SKM-1 (cell line): ENCODE results near the gene GRIK4.

ENCODE experiments used
- DNase-seq: peaks from one replicate; lab custom pipeline; 2025; ENCODE audit not compliant: unreplicated experiment; lab: John Stamatoyannopoulos, UW

GRIK4 gene

GRCh38 chr11:120510406-120511115 lies 987 bp upstream of the GRIK4 start:
- no peak for DNase-seq

- DNase-seq = no peak
These were observed 531 bp downstream of the GRIK4 start for GRCh38 chr11:120511820-120512738.

DNA sequence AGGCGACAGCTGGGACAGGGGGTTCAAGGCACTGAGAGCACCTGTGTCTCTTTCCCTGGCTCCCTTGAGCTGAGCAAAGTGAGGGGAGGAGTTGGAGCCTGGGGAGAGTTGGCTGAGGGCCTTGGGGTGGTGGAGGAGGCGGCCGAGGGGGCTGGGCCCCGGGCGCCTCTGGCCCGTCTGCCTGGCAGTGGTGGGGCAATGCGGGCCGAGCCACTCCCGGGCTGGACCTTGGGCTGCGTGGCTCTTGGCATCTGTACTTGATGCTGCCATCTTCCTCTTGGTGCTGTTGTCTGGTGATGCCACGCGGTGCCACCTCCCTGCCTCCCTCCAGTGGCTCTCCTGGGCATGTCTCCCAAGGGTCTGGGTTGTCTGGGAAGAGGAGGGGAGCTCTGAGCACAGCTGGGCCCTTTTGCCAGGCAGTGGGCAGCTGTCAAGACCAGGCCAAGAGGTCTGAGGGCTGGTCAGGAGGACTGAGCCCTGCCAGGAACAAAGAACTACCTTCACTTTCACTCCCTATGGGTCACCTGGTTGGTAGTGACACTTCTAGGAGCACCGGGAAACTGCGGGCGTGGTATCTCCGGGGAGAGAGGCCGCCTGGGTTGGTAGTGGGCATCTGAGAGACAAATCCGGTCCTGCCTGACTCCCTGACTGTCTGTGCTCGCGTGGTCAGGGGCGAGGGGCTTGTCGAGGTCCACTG lies 1.3 kb downstream of the GRIK4 start:
- no peak for DNase-seq

DNA sequence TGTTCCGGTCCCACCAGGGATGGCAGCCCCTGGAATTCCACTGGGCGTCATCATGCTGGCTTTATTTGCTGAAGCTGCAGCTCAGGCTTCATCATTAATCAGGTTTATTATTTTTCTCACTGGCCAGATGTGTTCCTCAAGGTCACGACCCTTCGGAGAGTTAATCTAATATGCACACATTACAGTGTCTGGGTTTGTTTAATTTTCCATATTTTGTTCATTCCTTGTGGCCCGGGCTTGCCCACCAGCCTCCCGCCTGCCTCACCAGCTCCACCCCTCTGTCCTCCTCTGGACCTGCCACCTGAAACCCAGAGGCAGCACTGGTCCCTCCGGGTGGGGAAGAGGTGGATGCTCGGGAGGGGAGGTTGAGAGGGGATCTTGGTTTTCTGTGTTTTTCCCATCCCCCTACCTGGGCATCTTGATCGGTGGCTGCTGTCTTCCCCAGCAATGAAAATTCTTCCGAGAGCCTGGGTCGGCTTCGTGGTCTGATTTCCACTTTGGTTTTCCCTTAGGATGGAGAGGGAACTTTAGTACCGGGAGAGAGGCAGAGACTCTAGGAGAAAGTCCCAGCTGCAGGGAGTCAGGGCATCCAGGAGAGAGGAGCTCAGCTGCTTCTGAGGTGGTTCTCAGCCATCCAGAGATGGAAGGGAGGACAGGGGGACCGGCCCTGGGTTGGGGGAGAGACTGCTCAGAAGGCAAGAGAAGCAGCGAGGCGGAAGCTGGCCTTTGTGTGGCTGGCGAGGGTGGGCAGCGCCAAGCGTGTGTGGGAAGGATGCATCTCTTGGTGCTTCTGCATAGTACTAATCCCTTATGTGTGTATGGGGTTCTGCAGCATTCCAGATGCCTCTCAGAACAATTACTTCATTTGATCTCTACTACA lies 2.1 kb downstream of the GRIK4 start:
- DNase-seq = no peak

GRCh38 chr11:120514541-120515121 lies 3.1 kb downstream of the GRIK4 start:
- no peak for DNase-seq

DNA sequence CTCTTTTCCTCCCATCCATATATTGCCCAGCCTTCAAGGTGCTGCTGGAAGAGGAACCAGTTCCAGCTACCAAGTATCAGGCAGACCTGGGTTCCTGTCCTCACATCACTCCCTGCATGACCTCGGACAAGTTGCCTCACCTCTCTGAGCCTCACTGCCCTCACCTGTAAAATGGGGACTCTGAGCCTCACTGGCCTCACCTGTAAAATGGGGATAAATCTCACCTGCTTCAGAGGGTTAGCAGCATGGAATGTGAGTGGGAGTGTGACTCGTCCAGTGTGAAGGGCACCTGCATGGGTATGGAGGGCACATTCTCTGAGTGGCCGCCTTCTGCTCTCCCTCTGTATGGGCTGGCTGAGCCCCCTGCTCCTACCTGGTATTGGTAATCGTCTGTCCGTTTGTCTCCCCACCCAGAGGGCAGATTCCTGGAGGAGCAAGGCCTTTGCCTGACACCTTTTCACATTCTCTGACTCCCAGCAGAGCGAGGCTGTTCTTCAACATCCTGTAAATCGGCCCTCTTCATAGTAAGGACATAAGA lies 3.7 kb downstream of the GRIK4 start:
- no peak for DNase-seq

- DNase-seq = no peak
These were observed 5.2 kb downstream of the GRIK4 start for GRCh38 chr11:120516461-120517389.

DNA sequence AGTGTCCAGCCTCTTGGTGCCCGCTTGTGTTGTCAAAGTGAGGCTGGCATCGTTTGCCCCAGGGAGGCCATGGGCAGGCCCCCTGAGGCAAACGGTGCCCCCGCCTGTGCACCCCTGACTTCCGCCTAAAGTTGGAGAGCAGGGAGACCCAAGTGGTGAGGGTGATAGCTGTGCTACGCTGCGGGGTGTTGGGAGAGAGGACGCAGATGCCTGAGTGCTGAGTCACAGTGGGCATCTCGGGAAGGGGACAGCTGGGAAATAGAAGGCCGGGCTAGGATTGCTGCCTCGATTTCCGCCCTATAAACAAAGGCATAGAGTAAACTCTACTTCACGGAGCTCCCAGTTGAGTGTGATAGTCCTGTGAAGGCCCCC lies 5.8 kb downstream of the GRIK4 start:
- no peak for DNase-seq

DNA sequence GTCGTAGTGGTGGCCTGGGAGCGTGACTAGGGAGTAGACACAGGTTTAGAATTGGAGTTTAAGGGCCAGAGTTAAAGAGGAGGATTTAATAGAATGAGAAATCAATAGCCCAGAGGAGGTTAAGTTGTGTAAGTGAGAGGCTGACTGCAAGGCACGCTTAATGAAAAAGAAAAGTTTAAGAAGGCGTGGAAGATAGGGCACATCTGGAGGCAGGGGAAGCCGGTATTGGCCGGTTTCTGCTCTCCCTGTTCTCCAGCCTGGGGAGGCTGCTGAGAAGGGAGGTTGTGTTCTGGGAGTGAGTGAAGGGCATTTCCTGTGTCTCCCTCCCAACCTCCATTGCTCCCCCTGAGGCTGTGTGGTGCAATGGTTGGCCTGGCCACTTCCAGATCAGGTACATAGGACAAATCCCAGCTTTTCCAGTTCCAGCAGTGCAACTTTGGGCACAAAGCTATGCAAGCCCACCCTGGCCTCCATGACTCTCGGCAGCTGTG lies 6.3 kb downstream of the GRIK4 start:
- no peak for DNase-seq

GRCh38 chr11:120518356-120518755 lies 6.8 kb downstream of the GRIK4 start:
- no peak for DNase-seq

GRCh38 chr11:120519474-120519873 lies 7.9 kb downstream of the GRIK4 start:
- DNase-seq = no peak

GRCh38 chr11:120520091-120520822 lies 8.7 kb downstream of the GRIK4 start:
- DNase-seq = no peak

DNA sequence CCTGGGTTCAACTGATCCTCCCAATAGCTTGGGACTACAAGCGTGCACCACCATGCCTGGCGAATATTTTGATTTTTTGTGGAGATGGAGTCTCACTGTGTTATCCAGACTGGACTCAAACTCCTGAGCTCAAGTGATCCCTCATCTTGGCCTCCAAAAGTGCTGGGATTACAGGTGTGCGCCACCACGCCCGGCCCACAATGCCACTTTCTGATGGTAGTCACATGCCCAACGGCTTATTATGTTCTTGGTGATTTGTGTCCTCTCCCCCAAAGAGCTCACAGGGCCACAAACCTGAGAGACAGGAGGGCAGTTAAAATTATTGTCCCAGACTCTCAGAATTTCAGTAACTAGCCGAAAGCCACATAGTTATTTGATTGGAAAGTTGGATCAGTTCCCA lies 9.6 kb downstream of the GRIK4 start:
- DNase-seq = no peak

DNA sequence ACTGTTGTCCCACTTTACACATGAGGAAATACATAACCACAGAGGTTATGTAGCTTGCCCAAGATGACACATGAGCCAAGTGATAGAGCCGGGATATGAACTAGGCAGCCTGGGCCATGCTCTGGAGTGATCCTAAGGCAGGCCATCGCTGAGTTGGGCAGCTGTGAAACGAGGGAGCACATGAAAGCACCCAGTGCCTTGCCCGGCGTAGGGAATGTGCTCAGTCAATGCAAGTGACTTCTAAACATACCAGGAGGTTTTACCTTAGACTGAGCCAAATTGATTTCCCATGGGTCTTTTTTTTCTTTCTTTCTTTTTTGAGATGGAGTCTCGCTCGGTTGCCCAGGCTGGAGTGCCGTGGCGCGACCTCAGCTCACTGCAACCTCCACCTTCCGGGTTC lies 10.5 kb downstream of the GRIK4 start:
- DNase-seq = no peak

DNA sequence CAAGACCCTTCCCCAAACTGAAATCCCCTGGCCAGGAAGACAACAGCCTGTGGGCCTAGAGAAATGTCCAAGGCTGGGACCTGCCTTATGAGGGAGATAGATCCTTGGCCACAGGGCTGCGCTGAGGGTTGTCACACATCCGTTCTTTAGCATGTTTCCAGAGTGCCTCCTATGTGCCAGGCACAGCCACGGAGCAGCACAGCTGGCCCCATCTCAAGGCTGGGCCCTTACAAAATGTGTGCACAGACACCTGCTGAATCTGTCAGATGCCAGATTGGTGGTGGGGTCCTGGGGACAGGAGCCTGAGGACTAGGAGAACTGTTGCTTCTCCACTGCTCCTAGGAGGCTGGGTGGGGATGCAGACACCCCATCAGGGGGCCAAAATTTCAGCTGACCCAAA lies 11.2 kb downstream of the GRIK4 start:
- no peak for DNase-seq

GRCh38 chr11:120523196-120523595 lies 11.6 kb downstream of the GRIK4 start:
- DNase-seq = no peak

- no peak for DNase-seq
These were observed 13.1 kb downstream of the GRIK4 start for GRCh38 chr11:120524536-120525085.
